GM19397 (cell line): Measurements from ENCODE around the gene ITGA8.
"Not testable (repeated sequence)": the region's sequence is repeated elsewhere in the genome, so short reads cannot be mapped to it uniquely, and the experiment has no call there.

ENCODE experiments used
- ATAC-seq: cut with Tn5 transposase; IDR thresholded peaks from one replicate; pipeline ENCODE4 v1.9.1; 2021; ENCODE audit warnings: mild to moderate bottlenecking, moderate library complexity; ENCODE audit not compliant: unreplicated experiment

ITGA8 gene

DNA sequence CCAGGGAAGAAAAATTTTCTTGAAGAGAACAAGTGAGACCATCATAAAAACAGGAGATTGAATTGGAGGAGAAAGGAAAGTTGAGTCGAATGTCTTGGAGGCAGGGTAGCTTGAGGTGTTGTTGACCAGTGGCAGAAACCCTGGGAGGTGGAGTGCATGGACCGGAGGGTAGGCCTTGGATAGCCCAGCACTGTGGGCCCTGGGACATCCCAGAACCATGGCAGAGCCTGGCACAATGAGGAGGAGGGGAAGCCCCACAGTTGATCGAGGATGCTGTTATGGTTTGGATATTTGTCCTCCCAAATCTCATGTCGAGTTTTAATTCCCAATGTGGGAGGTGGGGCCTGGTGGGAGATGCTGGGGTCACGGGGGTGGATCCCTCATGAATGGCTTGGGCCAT lies 157.1 kb downstream of the ITGA8 start:
- ATAC-seq = no peak

DNA sequence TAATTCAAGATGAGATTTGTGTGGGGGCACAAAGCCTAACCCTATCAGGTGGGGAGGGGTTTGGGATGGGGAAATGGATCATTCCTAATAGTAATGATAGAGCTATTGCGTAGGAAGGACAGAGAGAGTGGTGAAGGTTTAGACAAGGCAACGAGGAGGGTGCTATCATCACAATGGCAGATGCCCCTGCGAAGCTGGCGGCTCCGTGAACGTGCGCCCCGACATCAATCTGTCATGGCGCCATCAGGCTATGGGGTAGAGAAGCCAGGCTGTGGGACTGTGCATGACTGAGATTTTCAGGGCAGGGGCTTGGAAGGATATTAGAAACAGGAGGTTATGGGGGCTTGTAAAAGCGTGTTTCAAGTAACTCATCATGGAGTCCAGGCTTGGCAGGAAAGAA lies 157.6 kb downstream of the ITGA8 start:
- no peak for ATAC-seq

DNA sequence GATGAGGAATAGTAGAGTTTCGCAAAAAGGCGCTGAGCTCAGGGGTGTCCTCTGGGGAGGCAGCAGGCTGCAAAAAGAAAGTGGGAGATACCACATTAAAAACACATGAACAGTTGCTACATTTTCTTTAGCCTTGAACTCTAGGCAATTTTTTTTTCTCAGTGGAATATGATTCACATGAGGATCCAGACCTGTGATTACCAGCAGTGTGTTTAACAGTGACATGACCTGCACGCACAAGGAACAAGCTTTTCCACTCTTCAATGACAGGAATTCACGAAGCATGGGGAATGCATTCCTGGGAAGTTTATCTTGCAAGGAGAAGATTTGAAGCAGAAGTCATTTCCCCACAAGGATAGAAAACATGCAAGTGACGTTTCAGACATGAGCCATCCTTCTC lies 161.6 kb downstream of the ITGA8 start:
- no peak for ATAC-seq

DNA sequence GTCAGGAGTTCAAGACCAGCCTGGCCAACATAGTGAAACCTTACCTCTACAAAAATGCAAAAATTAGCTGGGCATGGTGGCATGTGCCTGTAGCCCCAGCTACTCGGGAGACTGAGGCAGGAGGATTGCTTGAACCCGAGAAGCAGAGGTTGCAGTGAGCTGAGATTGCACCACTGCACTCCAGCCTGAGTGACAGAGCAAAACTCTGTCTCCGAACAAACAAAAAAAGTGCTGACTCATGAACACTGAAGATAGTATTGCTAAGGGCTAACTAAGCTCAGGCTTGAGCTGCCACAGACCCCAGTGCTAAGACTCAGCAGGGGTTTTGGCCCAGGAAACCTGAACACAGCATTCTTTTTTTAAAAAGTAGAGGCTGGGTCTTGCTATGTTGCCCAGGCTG lies 162.6 kb downstream of the ITGA8 start:
- ATAC-seq = not testable (repeated sequence)

DNA sequence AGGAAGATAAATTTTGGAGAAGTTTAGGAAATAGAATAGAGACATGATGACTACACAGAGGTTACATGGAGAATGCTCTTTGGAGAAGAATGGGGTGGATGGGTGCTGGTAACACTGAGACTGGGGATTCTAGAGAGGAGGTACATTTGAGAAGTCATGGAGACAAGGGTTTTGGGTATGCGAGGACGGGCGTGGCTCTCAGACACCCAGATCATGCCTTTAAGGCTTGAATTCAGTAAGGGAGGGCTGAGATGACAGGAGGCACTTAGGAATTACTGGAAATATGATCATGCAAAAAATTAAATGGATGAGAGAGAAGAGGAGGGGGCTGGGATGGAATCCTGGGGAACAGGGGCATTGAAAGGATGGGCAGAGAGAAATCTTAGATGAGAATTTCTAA lies 168.8 kb downstream of the ITGA8 start:
- no peak for ATAC-seq

DNA sequence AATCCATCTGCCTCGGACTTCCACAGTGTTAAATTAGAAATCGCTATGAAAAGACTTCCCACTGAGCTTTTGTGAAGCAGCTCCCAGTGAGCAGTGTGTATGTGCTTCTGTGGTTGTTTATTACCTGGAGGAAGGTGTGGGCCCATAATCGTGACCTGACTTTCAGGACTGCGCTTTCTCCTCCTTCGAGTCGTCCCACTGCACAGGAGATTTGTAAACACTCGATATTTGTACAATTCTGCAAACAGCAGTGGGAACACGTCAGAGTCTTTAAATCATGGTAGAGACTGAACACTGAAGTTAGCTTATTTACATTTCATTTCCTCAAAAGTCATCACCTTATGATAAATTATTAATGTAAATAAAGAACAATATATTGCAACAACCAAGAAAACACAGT lies 171.4 kb downstream of the ITGA8 start:
- ATAC-seq = no peak

DNA sequence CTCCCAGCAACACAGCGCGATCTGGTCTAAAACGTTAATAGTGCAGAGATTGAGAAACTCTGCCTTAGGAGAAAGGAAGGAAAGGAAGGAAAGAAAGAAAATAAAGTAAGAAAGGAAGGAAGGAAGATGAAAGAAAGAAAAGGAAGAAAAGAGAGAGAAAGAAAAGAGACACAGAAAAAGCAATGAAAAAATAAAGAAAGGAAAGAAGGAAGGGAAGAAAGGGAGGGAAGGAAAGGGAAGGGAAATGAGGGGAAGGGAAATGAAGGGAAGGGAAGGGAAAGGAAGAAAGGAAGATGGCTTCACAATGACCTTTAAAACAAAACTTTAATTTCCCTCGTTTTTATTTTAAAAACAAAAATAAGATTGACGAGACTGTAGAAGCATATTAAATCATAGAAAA lies 173.1 kb downstream of the ITGA8 start:
- no peak for ATAC-seq

DNA sequence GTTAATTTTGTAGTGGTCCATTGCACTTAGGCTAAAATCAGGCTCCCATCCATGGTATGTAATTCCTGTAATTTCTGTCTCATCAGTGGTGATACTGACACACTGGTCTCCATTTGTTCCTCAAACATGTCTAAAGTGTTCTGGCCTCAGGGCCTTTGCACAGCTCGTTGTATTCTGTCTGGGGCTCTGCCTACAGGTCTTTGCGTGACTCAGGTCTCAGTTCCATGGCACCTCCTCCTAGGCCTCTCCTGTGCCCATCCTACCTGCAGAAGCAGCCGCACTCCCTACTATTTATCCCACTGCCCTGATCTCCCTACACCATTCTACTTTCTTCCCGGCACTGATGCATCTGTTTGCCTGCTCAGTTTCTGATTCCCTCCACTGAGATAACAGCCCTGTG lies 173.8 kb downstream of the ITGA8 start:
- ATAC-seq = no peak

DNA sequence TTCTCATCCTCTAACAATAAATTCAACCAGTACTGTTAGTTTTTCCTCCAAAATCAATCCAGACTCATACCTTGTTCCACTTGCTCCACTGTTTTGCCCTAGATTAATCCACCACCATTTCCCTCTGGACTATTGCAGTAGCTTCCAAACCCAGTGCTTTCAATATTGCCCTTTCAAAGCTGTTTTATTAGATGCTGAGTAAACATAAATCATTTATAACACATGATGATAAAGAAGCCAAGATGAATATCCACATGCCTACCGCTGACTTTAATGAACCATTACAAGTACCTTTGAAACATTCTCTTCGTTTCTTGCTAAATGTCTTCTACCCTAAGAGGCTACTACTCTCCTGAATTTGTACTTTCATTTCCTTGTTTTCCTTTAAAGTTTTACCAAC lies 174.5 kb downstream of the ITGA8 start:
- no peak for ATAC-seq

DNA sequence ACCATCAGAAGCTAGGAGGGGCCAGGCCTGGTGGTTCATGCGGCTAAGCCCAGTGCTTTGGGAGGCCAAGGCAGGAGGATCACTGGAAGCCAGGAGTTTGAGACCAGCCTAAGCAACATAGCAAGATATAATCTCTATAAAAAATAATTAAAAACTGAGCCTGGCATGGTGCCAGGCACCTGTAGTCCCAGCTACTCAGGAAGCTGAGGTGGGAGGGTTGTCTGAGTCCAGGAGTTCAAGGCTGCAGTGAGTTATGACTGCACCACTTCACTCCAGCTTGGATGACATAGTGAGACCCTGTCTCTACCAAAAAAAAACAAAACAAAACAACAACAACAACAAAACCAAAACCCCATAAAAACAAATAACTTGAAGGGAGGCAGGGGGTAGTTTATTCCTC lies 175.7 kb downstream of the ITGA8 start:
- ATAC-seq = no peak

DNA sequence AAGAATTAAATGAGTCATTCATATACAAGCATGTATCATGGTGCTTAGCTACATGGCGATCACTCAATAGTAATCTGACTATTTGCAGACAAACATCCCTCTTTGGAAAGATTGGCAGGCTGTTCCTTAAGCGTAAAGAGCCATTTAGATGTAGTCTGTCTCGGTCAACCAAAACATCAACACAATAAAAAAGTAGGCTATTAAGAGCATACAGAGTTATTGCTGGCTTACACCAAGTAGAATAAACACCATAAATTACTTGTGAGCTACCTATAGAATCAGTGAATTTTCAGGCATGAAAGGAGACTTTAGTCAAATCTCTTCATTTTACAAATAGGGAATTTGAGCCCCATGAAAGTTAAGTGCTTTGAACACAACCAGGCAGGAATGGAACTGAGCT lies 176.9 kb downstream of the ITGA8 start:
- ATAC-seq = no peak

DNA sequence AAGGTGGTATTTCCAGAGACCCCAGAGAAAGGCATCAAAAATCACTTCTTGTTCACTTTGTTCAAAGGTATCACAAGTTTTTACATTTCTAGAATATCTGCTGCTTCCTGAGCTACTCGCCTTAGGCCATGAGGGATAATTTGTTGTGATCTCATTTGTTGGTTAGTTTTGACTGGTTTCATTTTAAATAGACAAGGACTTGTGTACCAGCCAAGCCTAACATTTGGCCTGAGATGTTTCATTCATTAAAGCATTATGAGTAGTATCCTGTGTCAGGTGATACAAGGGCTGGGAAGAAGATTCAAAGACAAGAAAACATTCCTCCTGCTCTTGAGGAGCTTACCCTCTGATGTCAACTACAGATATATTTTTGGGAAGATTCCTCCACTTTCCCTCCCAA lies 178.3 kb downstream of the ITGA8 start:
- no peak for ATAC-seq

DNA sequence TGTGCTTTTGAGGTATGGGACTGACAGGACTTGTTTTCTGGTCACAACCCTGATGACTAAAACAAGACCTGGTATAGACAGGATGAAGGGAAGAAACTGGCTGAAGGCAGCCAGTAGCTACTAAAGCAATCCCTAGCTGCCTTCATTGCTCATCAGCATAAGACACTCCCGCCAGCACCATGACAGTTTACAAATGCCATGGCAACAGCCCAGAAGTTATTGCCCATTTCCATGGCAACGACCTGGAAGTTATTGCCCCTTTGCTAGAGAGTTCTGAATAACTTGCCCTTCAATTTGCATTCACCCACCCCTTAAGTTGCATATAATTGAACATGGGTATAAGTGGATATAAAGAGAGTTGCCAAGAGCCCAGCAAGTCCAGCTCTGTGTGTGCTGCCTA lies 179.0 kb downstream of the ITGA8 start:
- no peak for ATAC-seq

DNA sequence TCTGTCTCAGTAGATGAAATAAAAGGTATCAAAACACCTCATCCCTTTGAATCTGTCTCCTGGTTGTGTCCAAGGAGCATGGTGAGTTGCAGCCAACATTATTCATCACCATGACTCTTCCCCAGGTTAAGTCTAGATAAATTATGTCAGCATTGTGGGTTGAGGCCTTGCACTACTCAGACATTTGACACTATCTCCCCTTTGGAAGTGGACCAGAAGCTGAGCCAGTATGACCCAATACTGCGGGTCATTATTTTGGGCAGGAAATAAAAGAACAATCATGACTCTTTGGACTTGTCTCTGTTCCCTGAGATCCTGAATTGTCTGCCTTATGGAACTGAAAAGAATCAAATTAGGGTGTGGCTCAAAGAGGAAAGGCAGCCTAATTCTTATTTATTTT lies 180.5 kb downstream of the ITGA8 start:
- ATAC-seq = no peak

DNA sequence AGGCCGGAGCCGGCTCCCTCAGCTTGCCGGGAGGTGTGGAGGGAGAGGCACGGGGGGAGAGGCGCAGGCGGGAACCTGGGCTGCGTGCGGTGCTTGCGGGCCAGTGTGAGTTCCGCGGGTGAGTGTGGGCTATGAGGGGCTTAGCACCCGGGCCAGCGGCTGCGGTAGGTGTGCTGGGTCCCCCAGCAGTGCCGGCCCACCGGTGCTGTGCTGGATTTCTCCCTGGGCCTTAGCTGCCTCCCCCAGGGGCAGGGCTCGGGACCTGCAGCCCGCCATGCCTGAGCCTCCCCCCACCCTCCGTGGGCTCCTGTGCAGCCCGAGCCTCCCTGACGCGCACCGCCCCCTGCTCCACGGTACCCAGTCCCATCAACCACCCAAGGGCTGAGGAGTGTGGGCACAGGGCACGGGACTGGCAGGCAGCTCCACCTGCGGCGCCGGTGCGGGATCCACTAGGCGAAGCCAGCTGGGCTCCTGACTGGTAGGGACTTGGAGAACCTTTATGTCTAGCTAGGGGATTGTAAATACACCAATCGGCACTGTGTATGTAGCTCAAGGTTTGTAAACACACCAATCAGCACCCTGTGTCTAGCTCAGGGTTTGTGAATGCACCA lies 184.7 kb downstream of the ITGA8 start:
- not testable (repeated sequence) for ATAC-seq

DNA sequence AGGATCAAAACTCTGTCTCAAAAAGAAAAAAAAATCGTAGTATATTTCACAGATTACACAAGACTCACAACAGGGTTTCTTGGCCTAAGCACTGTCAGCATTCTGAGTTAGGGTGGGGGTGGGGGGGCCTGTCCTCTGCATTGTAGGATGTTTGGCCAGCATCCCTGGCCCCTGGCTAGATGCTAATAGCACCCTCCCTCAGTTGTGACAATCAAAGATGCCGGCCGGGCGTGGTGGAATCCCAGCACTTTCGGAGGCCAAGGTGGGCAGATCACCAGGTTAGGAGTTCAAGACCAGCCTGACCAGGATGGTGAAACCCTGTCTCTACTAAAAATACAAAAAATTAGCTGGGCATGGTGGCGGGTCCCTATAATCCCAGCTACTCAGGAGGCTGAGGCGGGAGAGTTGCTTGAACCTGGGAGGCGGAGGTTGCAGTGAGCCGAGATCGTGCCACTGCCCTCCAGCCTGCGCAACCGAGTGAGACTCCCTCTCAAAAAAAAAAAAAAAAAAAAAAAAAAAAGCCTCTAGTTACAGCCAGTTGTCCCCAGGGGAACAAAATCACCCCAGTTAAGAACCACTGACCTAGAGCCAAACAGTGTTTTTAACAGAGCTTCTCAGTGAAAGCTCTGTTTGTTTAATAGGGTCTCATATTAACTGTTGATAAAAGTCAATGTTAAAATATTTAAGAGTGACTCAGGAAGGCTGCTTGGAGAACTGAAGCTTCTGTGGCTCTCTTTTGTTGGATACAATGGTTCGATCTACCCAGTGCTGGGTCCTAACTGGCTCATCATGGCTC lies 187.6 kb downstream of the ITGA8 start:
- ATAC-seq = no peak

DNA sequence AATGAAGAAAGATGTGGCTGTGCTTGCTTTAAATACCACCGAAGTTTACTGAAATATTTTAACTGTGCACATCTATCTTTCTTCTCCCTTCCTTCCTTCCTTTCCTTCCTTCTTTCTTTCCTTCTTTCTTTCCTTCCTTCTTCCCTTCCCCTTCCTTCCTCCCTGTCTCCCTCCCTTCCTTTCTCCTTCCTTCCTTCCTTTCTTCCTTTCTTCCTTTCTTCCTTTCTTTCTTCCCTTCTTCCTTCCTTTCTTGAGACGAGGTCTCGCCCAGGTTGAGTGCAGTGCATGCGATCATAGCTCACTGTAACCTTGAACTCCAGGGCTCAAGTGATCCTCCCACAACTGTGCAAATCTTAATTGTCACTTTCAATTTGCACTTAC lies 190.9 kb downstream of the ITGA8 start:
- ATAC-seq = no peak

DNA sequence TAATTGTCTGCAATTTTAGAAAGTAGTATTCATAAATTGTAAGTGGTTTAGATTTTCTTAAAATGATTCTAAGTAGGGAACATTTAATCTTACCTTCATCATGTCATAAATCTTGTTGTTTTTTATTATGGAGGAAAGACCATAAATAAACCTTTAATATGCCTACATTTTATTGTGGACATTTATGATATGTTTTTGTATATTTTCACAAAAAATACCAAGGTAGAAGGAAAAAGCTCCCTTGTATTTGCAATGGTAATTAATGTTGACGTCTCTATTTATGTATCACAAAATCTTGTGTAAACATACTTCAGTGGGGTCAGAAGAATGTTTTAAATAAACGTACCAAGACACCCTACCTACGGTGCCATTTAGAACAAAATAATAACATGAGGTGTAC lies 193.0 kb downstream of the ITGA8 start:
- ATAC-seq = no peak

DNA sequence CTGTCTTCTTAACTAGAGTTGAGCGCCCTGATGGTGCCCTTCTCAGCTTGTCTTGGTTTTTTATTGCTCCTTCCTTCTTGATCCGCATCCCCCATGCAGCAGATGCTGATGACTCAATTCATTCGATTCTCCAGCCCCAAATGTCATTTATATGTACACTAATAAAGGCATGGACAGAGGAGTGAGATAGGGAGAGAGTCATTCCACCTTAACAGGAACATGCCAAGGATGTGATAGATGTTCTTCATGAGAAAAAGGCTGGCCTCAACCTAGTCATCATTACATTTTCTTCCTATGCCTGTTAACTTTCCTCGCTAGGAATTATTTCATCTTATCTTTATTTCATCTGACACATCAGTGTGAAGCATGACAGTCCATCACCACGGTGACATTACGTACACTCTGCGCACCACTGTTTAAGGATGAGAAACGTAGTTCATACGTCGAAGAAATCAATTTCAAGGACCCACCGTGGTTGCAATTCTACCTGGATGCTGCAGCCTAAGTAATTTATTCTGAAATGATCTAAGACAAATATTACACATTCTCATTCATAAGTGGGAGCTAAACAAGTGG lies 198.3 kb downstream of the ITGA8 start:
- ATAC-seq = no peak

DNA sequence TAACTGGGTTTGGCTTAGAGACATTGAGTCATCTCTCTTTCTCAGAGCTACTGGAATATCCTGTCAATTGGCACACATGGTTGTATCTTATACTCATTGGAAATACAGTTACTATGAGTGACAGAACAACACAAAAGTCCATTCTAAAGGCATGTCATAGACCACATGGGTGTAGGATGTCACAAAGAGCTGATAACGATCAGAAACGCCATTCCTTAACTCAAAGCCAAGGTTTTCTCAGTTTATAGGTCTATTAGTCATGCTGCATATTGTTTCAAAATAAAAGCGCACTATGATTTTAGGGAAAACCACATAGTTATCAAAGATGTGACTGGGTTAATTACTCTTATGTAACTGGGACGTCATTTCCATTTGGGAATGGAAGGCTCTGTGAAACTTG lies 201.5 kb downstream of the ITGA8 start:
- ATAC-seq = no peak

DNA sequence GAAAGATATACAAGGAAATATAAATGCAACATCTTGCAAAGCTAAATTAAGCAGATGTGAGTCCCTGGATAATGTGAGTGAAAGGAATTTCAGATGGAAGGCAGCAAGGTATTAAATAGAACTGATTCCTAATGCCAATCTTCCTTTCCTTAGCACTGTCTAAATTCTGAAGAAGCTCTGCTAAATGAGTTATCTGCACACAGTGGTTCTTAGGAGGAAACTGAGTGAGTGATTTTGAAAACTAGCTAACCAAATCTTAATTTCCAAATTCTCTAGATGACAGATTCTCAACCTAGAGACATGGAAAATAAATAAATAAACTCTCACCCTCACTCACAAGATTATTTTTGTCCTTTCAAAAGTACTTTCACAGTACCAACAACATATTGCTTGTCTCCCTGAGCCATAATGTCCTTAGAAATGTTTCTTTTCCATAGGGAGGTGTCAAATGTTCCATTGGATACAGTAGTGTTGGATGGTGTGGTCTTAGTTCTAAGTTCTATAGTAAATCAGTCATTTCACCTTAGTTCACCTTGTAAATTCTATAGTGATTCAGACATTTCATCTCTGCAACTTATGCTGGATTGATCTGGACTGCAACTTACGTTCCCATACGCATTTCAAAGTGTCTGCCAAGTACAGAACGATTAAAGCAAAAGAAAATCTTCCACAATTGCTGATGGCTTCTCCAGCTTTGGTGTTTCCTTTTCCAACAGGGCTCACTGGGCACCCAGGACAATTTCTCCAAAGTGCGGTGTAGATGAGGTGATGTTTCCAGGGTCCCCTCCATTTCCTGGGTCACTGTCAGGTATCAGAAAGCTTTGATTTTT lies 203.3 kb downstream of the ITGA8 start:
- no peak for ATAC-seq

DNA sequence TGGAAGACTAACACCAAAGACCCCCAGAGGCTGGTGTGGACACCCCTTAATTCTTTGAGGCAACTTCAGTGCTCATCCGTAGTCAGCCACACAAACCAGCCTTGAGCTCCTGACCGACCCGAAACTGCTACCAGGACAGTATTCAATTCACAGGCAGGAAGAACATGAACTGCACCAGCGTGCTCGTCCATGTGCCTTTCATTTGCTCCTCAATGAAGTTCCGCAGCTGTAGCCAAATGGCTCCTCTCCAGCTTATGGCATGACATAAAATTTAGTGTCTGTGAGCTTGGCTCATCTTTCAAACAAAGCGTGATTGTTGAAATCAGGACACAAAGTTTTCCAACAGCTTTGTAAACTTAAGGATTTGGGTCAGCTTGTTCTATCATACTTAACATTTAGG lies 204.5 kb downstream of the ITGA8 start:
- no peak for ATAC-seq
